ENCODE results near the gene PIGU. TPM values are rescaled to one million over a fixed set of nuclear protein-coding genes. Genes with fewer than 3 reads are reported as not detected.

The PIGU gene
- total and polyA plus RNA-seq, 9 of the 15 experiments (the other 6 are each of a cell fraction or from before 2014, with no cell fraction given): 6.5 to 100 (median 28.1) TPM

- TF ChIP-seq RNF219 (CRISPR knock-in tag; IDR thresholded peaks at IDR 0.05): no peak
Measured at GRCh38 chr20:34549291-34549928, 127.5 kb downstream of the PIGU start (continued).

- DNase-seq (ENCODE audit: extremely low read depth in 1 of 4, low spot score in 3 of 4) (no peak), ATAC-seq (no peak; the same call in 2 of the 3 replicates), FAIRE-seq (no peak)
- in situ Hi-C loops (cut with MboI): no loop called here
- Histone ChIP-seq H3K27me3 (ENCODE audit: control insufficient read depth in 2 of 2, insufficient read depth in 2 of 2, low read length in 2 of 2) (no peaks in the 10 kb centered on the region; a peak in 1 of 5 replicates), H3K9me3 (replicated peaks; ENCODE audit: control insufficient read depth, insufficient read depth, low read depth, low read length) (no peaks in the 10 kb centered on the region), H2AFZ (ENCODE audit: low read depth, low read length) (no peak overlapping the region), H3K9me1 (ENCODE audit: control insufficient read depth, insufficient read depth, low read length) (peaks cover 10% of the 10 kb centered on the region), H3K36me3 (ENCODE audit: control insufficient read depth, insufficient read depth, low read length) (no peaks in the 10 kb centered on the region), H3K4me2 (ENCODE audit: insufficient read depth, low read length) (no peak overlapping the region), H3K4me3 (no peak overlapping the region), H3K27ac (ENCODE audit: extremely low read depth, low read depth, low read length) (no peak overlapping the region), H3K4me1 (replicated peaks in 1 of 2; ENCODE audit: control insufficient read depth in 2 of 2, insufficient read depth in 2 of 2, low read length in 2 of 2) (peaks cover 8 to 20% of the 10 kb centered on the region in 2 experiments; a peak in 4 of 5 replicates), H3K9ac (ENCODE audit: insufficient read depth in 1 of 2, low read depth in 2 of 2, low read length in 2 of 2) (no peak overlapping the region), H4K20me1 (replicated peaks; ENCODE audit: control insufficient read depth, insufficient read depth, low read length) (no peaks in the 10 kb centered on the region), H3K79me2 (ENCODE audit: control insufficient read depth, insufficient read depth, low read length) (no peaks in the 10 kb centered on the region)
- CTCF ChIA-PET (ENCODE audit: low intra/inter-chr PET ratio): no interaction called here
- intact Hi-C loops (cut with micrococcal nuclease): no loop called here
- 52% methylated on average over 19 of the region's 22 CpGs for WGBS (ENCODE audit: insufficient coverage, low coverage, missing lambda C conversion rate)
- no TSS peak for BruUV-seq (replicated peaks)
- POLR2A ChIA-PET: interaction anchor here (1.1 to 1.4 kb wide), 3 partner anchors 9 to 19 kb away, joined by 3 read pairs; no protein-coding TSS in a partner anchor
- TF ChIP-seq MITF (IDR thresholded peaks at IDR 0.05) (no peak), PHB (CRISPR knock-in tag; IDR thresholded peaks at IDR 0.05) (no peak), SOX6 (IDR thresholded peaks at IDR 0.05) (no peak), BRF1 (IDR thresholded peaks at IDR 0.05; ENCODE audit: borderline replicate concordance, extremely low read depth, insufficient read length) (no peak), CUX1 (CRISPR knock-in tag; IDR thresholded peaks at IDR 0.05) (no peak), ZNF175 (CRISPR knock-in tag; IDR thresholded peaks at IDR 0.05; ENCODE audit: low read depth) (no peak)
Measured at GRCh38 chr20:34547844-34548613, 128.9 kb downstream of the PIGU start.

All from K562 (cell line).